Measurements from ENCODE around the gene FIZ1.
A peak's percentile ranks its signal among the peaks of the same experiment; 100 is the strongest.

The FIZ1 gene

DNA sequence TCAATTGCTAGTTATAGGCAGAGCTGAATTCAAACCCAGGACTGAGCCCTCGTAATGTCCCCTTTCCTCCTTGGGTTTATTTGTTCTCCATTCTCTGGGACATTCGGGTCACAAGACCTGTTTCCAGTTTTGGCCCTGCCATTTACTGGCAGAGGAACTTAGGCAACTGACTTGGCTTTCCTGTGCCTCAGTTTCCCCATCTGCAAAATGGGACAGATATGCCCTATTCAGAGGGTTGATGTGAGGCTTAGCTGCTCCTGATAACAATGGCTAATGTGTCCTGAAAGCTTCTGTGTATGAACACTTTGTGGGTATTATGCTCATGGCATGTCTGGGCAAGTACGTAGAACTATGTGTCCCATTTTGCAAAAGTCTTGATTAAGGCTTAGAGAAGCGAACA is 1.8 kb upstream of the FIZ1 start:
- TF ChIP-seq POLR2AphosphoS5 (IDR thresholded peaks at IDR 0.05; ENCODE audit: low read depth) (no peak), GABPA (IDR thresholded peaks at IDR 0.05; ENCODE audit: low read depth) (no peak), SPI1 (IDR thresholded peaks at IDR 0.05; ENCODE audit: borderline replicate concordance, low read depth) (no peak)
- TF ChIP-seq, protein P1, sequence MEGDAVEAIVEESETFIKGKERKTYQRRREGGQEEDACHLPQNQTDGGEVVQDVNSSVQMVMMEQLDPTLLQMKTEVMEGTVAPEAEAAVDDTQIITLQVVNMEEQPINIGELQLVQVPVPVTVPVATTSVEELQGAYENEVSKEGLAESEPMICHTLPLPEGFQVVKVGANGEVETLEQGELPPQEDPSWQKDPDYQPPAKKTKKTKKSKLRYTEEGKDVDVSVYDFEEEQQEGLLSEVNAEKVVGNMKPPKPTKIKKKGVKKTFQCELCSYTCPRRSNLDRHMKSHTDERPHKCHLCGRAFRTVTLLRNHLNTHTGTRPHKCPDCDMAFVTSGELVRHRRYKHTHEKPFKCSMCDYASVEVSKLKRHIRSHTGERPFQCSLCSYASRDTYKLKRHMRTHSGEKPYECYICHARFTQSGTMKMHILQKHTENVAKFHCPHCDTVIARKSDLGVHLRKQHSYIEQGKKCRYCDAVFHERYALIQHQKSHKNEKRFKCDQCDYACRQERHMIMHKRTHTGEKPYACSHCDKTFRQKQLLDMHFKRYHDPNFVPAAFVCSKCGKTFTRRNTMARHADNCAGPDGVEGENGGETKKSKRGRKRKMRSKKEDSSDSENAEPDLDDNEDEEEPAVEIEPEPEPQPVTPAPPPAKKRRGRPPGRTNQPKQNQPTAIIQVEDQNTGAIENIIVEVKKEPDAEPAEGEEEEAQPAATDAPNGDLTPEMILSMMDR (IDR thresholded peaks at IDR 0.05; ENCODE audit: insufficient read depth, low read length): no peak
- TF ChIP-seq, protein P2, sequence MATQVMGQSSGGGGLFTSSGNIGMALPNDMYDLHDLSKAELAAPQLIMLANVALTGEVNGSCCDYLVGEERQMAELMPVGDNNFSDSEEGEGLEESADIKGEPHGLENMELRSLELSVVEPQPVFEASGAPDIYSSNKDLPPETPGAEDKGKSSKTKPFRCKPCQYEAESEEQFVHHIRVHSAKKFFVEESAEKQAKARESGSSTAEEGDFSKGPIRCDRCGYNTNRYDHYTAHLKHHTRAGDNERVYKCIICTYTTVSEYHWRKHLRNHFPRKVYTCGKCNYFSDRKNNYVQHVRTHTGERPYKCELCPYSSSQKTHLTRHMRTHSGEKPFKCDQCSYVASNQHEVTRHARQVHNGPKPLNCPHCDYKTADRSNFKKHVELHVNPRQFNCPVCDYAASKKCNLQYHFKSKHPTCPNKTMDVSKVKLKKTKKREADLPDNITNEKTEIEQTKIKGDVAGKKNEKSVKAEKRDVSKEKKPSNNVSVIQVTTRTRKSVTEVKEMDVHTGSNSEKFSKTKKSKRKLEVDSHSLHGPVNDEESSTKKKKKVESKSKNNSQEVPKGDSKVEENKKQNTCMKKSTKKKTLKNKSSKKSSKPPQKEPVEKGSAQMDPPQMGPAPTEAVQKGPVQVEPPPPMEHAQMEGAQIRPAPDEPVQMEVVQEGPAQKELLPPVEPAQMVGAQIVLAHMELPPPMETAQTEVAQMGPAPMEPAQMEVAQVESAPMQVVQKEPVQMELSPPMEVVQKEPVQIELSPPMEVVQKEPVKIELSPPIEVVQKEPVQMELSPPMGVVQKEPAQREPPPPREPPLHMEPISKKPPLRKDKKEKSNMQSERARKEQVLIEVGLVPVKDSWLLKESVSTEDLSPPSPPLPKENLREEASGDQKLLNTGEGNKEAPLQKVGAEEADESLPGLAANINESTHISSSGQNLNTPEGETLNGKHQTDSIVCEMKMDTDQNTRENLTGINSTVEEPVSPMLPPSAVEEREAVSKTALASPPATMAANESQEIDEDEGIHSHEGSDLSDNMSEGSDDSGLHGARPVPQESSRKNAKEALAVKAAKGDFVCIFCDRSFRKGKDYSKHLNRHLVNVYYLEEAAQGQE (IDR thresholded peaks at IDR 0.05; ENCODE audit: insufficient replicate concordance, low read depth): no peak
- Histone ChIP-seq H3K27ac (replicated peaks) (peak overlapping the region; percentile 97), H3K4me3 (replicated peaks; ENCODE audit: insufficient read depth, low read length) (peak overlapping the region; percentile 65), H3K27me3 (ENCODE audit: insufficient read depth, poor library complexity, severe bottlenecking) (no peaks in the 10 kb centered on the region)
- DNase-seq (ENCODE audit: low read depth in 1 of 2, low spot score in 1 of 2): no peak

DNA sequence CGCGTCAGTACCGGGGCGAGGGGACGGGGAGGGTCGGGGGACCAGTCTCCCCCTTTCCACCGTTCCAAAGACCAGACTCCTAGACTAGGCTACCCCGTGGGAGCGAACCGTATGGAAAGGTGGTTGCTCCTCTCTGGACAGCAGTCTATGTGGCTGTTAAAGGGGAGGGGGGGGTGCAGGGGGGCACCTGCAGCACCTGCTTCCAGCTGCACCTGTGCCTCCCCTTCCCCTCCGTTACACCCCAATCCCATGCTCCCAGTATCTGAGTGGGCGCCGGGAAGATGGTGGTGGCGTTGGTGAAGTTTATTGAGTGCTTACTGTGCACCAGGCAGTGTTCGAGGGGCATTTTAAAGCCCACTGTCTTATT is 1.3 kb upstream of the FIZ1 start:
- DNase-seq (ENCODE audit: low read depth in 1 of 2, low spot score in 1 of 2): no peak
- peak overlapping the region; percentile 97 for H3K27ac ChIP-seq (replicated peaks)
- H3K4me3 ChIP-seq (replicated peaks; ENCODE audit: insufficient read depth, low read length): peak overlapping the region; percentile 65
- TF ChIP-seq, protein P1 (IDR thresholded peaks at IDR 0.05; ENCODE audit: insufficient read depth, low read length): no peak
- TF ChIP-seq GABPA (IDR thresholded peaks at IDR 0.05; ENCODE audit: low read depth) (no peak), POLR2AphosphoS5 (IDR thresholded peaks at IDR 0.05; ENCODE audit: low read depth) (no peak), SPI1 (IDR thresholded peaks at IDR 0.05; ENCODE audit: borderline replicate concordance, low read depth) (no peak)
- TF ChIP-seq, protein P2 (IDR thresholded peaks at IDR 0.05; ENCODE audit: insufficient replicate concordance, low read depth): no peak
- no peaks in the 10 kb centered on the region for H3K27me3 ChIP-seq (ENCODE audit: insufficient read depth, poor library complexity, severe bottlenecking)

DNA sequence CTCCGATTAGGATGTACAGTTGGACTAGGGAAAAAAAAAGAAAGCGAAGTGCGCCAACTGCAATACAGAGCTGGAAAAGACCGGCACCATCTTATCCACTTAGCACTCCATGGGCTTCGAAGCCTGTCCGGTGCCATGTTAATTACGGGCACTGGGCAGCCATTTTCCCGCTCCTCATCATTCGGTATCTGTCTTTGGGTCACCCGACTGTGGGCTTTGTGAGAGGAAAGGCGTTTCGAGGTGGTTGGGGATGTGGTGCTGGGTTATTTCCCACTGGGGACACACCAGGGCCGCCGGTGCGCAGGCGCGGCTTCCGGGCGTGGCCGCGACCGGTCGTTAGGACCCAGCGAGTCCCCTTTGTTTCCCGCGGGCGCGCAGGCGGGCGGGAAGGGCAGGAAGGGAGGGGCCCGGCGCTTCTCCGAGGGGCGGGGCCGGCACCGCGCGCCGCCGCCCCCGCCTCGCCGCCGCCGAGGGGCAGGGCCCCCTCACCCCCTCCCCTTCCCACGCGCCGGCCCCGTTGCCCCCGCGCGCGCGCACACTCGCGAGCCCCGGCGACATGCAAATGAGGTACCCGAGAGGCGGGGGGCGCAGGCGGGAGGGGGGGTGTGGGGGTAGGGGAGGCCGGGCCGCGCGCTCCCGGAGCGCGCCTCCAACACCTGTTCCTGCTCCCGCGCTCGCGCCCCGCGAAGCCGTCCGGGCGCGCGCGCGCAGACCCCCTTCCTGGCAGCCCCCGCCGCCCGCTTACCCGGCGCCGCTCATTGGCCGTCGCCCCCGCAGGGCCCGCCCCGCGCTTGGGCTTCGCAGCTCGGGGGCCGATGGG is 735 bp upstream of the FIZ1 start, which contains the start of gene ZNF524:
Gene ZNF524 (plus strand): TSS at position 447 of the 820 bp plus-strand sequence. CDS start 1,825 bp downstream, outside the sequence.
- no peaks in the 10 kb centered on the region for H3K27me3 ChIP-seq (ENCODE audit: insufficient read depth, poor library complexity, severe bottlenecking)
- TF ChIP-seq SPI1 (IDR thresholded peaks at IDR 0.05; ENCODE audit: borderline replicate concordance, low read depth): no peak
- TF ChIP-seq, protein P2 (IDR thresholded peaks at IDR 0.05; ENCODE audit: insufficient replicate concordance, low read depth): peak; percentile 69
- TF ChIP-seq, protein P1 (IDR thresholded peaks at IDR 0.05; ENCODE audit: insufficient read depth, low read length): no peak
- no peak for TF ChIP-seq GABPA (IDR thresholded peaks at IDR 0.05; ENCODE audit: low read depth)
- peak; percentile 59; the same call in 1 of the 2 replicates for TF ChIP-seq POLR2AphosphoS5 (IDR thresholded peaks at IDR 0.05; ENCODE audit: low read depth)
- peak; percentile 75 to 89 for DNase-seq (ENCODE audit: low read depth in 1 of 2, low spot score in 1 of 2)

More for the DNA sequence above, 735 bp upstream of the FIZ1 start, which contains the start of gene ZNF524:
- H3K4me3 ChIP-seq (replicated peaks; ENCODE audit: insufficient read depth, low read length): peak within 1 kb of the TSS; percentile 65
- peak within 1 kb of the TSS; percentile 97 for H3K27ac ChIP-seq (replicated peaks)
